MCF 10A (cell line): ENCODE results near the gene PITX3. TPM values are rescaled to one million over a fixed set of nuclear protein-coding genes. Genes with fewer than 3 reads are reported as not detected.

Experiments
- BruUV-seq: library from RNA; stranded (reverse); fragments of 400-500 nt; replicated peaks from 2 replicates; lab custom pipeline; 2021; lab: Mats Ljungman, UMichigan
- CTCF ChIA-PET: fragments of 300-600 bp; sonication (Branson Sonifier 250); formaldehyde crosslinking; extraction: SDS; loops from one replicate; lab custom pipeline; 2021; ENCODE audit warnings: antibody characterized with exemption, inconsistent platforms; lab: Yijun Ruan, JAX
- POLR2A ChIA-PET: fragments of 300-600, 350-650 bp; sonication (Branson Sonifier 250); formaldehyde crosslinking; extraction: SDS; loops from one replicate; lab custom pipeline; 2020; ENCODE audit warnings: antibody characterized with exemption, inconsistent platforms; lab: Yijun Ruan, JAX
- DNase-seq: peaks from one replicate; pipeline ENCODE4 v3.0.0-alpha.2; 2018; ENCODE audit not compliant: unreplicated experiment
- H3K27ac Mint-ChIP-seq: one replicate; pipeline ENCODE4 v1.8.0; 2022; ENCODE audit warnings: mild to moderate bottlenecking, low read depth, mixed read lengths; ENCODE audit not compliant: unreplicated experiment
- H3K27me3 Mint-ChIP-seq: one replicate; pipeline ENCODE4 v1.8.0; 2022; ENCODE audit warnings: mixed read lengths; ENCODE audit not compliant: insufficient read depth, unreplicated experiment
- H3K36me3 Mint-ChIP-seq: one replicate; pipeline ENCODE4 v1.8.0; 2022; ENCODE audit warnings: mild to moderate bottlenecking, moderate library complexity, mixed read lengths; ENCODE audit not compliant: insufficient read depth, unreplicated experiment
- H3K4me1 Mint-ChIP-seq: one replicate; pipeline ENCODE4 v1.8.0; 2022; ENCODE audit warnings: mixed read lengths; ENCODE audit not compliant: insufficient read depth, unreplicated experiment
- H3K4me3 Mint-ChIP-seq: one replicate; pipeline ENCODE4 v1.8.0; 2022; ENCODE audit warnings: mild to moderate bottlenecking, moderate library complexity, mixed read lengths; ENCODE audit not compliant: unreplicated experiment
- H3K9me3 Mint-ChIP-seq: one replicate; pipeline ENCODE4 v1.8.0; 2022; ENCODE audit warnings: mixed read lengths; ENCODE audit not compliant: unreplicated experiment
- intact Hi-C: fragments of 100-400 bp; cut with micrococcal nuclease; formaldehyde crosslinking; loops from 2 replicates; pipeline ENCODE4 v1.14.1; 2022
- total RNA-seq: library from RNA; stranded (reverse); gene quantifications from 2 replicates; pipeline ENCODE4 v1.2.3, GENCODE V29; 2022
- TF ChIP-seq, protein P1 (sequence below): fragments of 200-600 bp; IDR thresholded peaks from one replicate; pipeline ENCODE4 v1.8.0; 2022; ENCODE audit warnings: antibody characterized with exemption, mild to moderate bottlenecking; ENCODE audit not compliant: unreplicated experiment

Gene PITX3
- total RNA-seq, 1 experiment from 2014 or later, result not detected

DNA sequence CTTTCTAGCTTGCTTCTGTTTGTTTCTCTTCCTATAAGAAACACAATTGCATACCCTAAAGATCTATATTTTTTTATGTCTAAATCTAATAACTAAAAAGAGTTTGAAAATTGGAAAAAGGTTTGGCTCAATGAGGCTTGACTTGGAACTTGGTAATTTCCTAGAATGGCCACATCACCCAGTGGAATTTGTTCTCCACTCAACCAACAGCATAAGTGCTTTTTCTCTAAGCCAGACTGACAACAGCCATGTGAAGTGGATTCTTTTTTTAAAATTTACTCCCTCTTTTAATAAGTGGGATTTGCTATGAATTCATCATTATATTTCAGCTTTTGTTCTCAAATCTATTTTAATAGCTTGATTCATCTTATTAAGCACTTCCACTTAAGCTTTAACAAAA is 37.8 kb upstream of the PITX3 start:
- no TSS peak for BruUV-seq
- Mint-ChIP-seq H3K9me3 (no peaks in the 10 kb centered on the region), H3K4me1 (peaks cover 28% of the 10 kb centered on the region), H3K27me3 (no peaks in the 10 kb centered on the region), H3K36me3 (peaks cover 38% of the 10 kb centered on the region), H3K27ac (no peak overlapping the region), H3K4me3 (no peak overlapping the region)
- no peak for DNase-seq
- ChIA-PET CTCF (interaction anchor here (0.9 to 1.4 kb wide), 4 partner anchors 11 to 73 kb away, joined by 3 to 7 read pairs (median 5); no protein-coding TSS in a partner anchor), POLR2A (interaction anchor here (0.9 to 1.5 kb wide), 2 partner anchors 14 to 77 kb away, joined by 3 read pairs; no protein-coding TSS in a partner anchor)
- intact Hi-C loops, result no loop called here
- TF ChIP-seq, protein P1, sequence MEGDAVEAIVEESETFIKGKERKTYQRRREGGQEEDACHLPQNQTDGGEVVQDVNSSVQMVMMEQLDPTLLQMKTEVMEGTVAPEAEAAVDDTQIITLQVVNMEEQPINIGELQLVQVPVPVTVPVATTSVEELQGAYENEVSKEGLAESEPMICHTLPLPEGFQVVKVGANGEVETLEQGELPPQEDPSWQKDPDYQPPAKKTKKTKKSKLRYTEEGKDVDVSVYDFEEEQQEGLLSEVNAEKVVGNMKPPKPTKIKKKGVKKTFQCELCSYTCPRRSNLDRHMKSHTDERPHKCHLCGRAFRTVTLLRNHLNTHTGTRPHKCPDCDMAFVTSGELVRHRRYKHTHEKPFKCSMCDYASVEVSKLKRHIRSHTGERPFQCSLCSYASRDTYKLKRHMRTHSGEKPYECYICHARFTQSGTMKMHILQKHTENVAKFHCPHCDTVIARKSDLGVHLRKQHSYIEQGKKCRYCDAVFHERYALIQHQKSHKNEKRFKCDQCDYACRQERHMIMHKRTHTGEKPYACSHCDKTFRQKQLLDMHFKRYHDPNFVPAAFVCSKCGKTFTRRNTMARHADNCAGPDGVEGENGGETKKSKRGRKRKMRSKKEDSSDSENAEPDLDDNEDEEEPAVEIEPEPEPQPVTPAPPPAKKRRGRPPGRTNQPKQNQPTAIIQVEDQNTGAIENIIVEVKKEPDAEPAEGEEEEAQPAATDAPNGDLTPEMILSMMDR, result no peak

DNA sequence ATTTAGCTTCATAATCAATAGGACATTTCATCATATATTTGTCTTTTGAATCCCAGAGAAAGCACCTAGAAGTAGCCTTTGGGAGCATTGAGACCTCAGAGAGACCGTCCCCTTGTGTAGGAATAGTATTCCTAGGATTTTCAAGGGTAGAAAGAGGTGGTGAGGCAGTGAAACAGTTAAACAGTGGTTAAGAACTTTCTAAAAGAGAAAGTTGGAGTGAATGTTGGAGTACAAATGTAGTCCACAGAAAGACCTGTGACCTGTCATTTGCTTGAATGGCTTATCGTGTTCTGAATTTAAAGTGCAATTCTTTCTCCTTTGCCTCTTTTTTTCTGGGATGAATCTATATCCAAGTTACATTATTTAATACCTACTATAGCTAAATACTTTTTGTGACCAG is 34.0 kb upstream of the PITX3 start:
- Mint-ChIP-seq H3K27me3 (no peaks in the 10 kb centered on the region), H3K36me3 (peaks cover 37% of the 10 kb centered on the region), H3K27ac (no peak overlapping the region), H3K9me3 (no peaks in the 10 kb centered on the region), H3K4me1 (peaks cover 7% of the 10 kb centered on the region), H3K4me3 (no peak overlapping the region)
- DNase-seq, result no peak
- BruUV-seq, result no TSS peak
- ChIA-PET CTCF (interaction anchor here (0.6 to 1.2 kb wide), 2 partner anchors 75 to 107 kb away, joined by 3 read pairs; no protein-coding TSS in a partner anchor), POLR2A (interaction anchor here (0.5 kb wide), 1 partner anchor 24 kb away, joined by 4 read pairs; no protein-coding TSS in a partner anchor)
- intact Hi-C loops, result no loop called here
- TF ChIP-seq, protein P1, result no peak

DNA sequence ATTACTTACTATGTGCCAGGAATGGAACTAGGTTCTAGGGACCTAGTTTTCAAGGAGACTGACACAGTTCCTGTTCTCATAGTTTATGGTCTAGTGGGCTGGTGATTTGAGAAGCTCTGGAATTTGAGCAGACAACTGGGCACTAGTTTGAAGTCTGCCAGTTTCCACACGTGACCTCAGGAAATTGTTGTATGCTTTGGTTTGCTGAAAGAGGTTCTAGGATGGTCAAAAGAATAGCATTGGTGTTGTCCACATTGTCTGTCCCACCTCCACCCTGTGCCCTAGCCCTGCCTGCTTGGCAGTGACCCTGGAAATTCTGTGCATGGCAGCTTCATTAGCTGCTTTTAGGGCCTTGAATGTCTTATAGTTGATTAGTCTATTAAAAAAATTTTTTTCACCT is 32.8 kb upstream of the PITX3 start:
- intact Hi-C loops, result no loop called here
- TF ChIP-seq, protein P1, result no peak
- DNase-seq, result no peak
- POLR2A ChIA-PET, result interaction anchor here (1.4 kb wide), 1 partner anchor 26 kb away, joined by 3 read pairs; no protein-coding TSS in a partner anchor
- Mint-ChIP-seq H3K27ac (no peak overlapping the region), H3K27me3 (no peaks in the 10 kb centered on the region), H3K9me3 (no peaks in the 10 kb centered on the region), H3K4me3 (no peak overlapping the region), H3K4me1 (peaks cover 4% of the 10 kb centered on the region), H3K36me3 (peaks cover 38% of the 10 kb centered on the region)
- BruUV-seq, result no TSS peak
- CTCF ChIA-PET, result no interaction called here

DNA sequence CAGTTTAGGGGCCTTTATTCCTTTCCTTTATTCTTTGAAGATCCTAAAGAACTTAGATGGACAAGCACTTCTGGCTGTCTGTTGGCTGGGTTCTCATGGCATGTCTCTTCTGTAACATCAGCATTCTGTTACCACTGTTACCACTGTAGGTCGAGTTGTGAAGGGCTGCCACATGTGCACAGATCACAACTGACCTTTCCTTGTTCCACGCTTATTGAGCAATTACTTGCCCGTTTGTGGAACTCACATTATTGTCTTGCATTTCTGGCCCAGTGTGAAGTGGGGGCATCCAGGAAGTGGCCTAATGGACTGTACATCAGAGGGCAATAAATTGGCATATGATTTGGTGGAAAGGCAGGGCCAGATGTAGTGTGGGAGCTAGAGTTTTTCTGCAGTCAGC is 27.7 kb upstream of the PITX3 start:
- no peak for DNase-seq
- peaks cover 29% of the 10 kb centered on the region for H3K36me3 Mint-ChIP-seq
- POLR2A ChIA-PET, result interaction anchor here (1.4 kb wide), 1 partner anchor 54 kb away, joined by 3 read pairs; no protein-coding TSS in a partner anchor
- no TSS peak for BruUV-seq
- CTCF ChIA-PET, result interaction anchor here (0.6 to 1.3 kb wide), 2 partner anchors 10 to 40 kb away, joined by 3 to 5 read pairs; no protein-coding TSS in a partner anchor
- H3K27ac Mint-ChIP-seq, result no peak overlapping the region
- H3K4me3 Mint-ChIP-seq, result no peak overlapping the region
- no peaks in the 10 kb centered on the region for H3K9me3 Mint-ChIP-seq
- H3K27me3 Mint-ChIP-seq, result no peaks in the 10 kb centered on the region
- peaks cover 17% of the 10 kb centered on the region for H3K4me1 Mint-ChIP-seq
- TF ChIP-seq, protein P1, result no peak
- intact Hi-C loops, result no loop called here
